ENCODE data around the gene PSMD6. TPM values are rescaled to one million over a fixed set of nuclear protein-coding genes. Genes with fewer than 3 reads are reported as not detected.

PSMD6 gene
- total RNA-seq, 2 donors from 2014 or later: 50.3 to 75.8 TPM

- no peaks in the 10 kb centered on the region for H3K4me1 ChIP-seq
- H3K36me3 ChIP-seq: no peaks in the 10 kb centered on the region
- H3K4me3 ChIP-seq: no peak overlapping the region
- no peaks in the 10 kb centered on the region for H3K27me3 ChIP-seq
- no peak overlapping the region for H3K27ac ChIP-seq
- no peak overlapping the region for H3K9ac ChIP-seq (ENCODE audit: low read depth in 2 of 2, low read length in 2 of 2)
- H3K9me3 ChIP-seq: no peaks in the 10 kb centered on the region
- DNase-seq: no peak
- no peak for TF ChIP-seq CTCF (IDR thresholded peaks at IDR 0.05)
- intact Hi-C loops (cut with DNase I): no loop called here
Measured at GRCh38 chr3:64063983-64064438, 40.7 kb upstream of the PSMD6 start.

GRCh38 chr3:64063207-64063982, 40.1 kb upstream of the PSMD6 start:
- no peak for TF ChIP-seq CTCF (IDR thresholded peaks at IDR 0.05)

GRCh38 chr3:64061628-64062027, 38.3 kb upstream of the PSMD6 start:
- Histone ChIP-seq H3K4me1 (no peaks in the 10 kb centered on the region), H3K27me3 (no peaks in the 10 kb centered on the region), H3K36me3 (no peaks in the 10 kb centered on the region), H3K9ac (ENCODE audit: low read depth in 2 of 2, low read length in 2 of 2) (no peak overlapping the region), H3K27ac (no peak overlapping the region), H3K9me3 (no peaks in the 10 kb centered on the region), H3K4me3 (no peak overlapping the region)
- no peak for TF ChIP-seq CTCF (IDR thresholded peaks at IDR 0.05)
- DNase-seq: no peak
- intact Hi-C loops (cut with DNase I): no loop called here

More at GRCh38 chr3:64063207-64063982, 40.1 kb upstream of the PSMD6 start:
- DNase-seq: no peak
- Histone ChIP-seq H3K4me1 (no peaks in the 10 kb centered on the region), H3K9ac (ENCODE audit: low read depth in 2 of 2, low read length in 2 of 2) (no peak overlapping the region), H3K4me3 (no peak overlapping the region), H3K36me3 (no peaks in the 10 kb centered on the region), H3K27ac (no peak overlapping the region), H3K27me3 (no peaks in the 10 kb centered on the region), H3K9me3 (no peaks in the 10 kb centered on the region)
- intact Hi-C loops (cut with DNase I): no loop called here

GRCh38 chr3:64059484-64060175, 36.3 kb upstream of the PSMD6 start:
- intact Hi-C loops (cut with DNase I): no loop called here
- no peak for DNase-seq
- H3K9ac ChIP-seq (ENCODE audit: low read depth in 2 of 2, low read length in 2 of 2): no peak overlapping the region
- no peak overlapping the region for H3K27ac ChIP-seq
- H3K4me3 ChIP-seq: no peak overlapping the region
- H3K4me1 ChIP-seq: no peaks in the 10 kb centered on the region
- TF ChIP-seq CTCF (IDR thresholded peaks at IDR 0.05): no peak
- no peaks in the 10 kb centered on the region for H3K36me3 ChIP-seq
- H3K9me3 ChIP-seq: no peaks in the 10 kb centered on the region
- H3K27me3 ChIP-seq: no peaks in the 10 kb centered on the region

- no peak for DNase-seq
- H3K4me1 ChIP-seq: no peaks in the 10 kb centered on the region
- H3K27ac ChIP-seq: no peak overlapping the region
- H3K27me3 ChIP-seq: no peaks in the 10 kb centered on the region
- H3K36me3 ChIP-seq: no peaks in the 10 kb centered on the region
- H3K4me3 ChIP-seq: no peak overlapping the region
- H3K9ac ChIP-seq (ENCODE audit: low read depth in 2 of 2, low read length in 2 of 2): no peak overlapping the region
- no peak for TF ChIP-seq CTCF (IDR thresholded peaks at IDR 0.05)
- intact Hi-C loops (cut with DNase I): no loop called here
- no peaks in the 10 kb centered on the region for H3K9me3 ChIP-seq
Measured at GRCh38 chr3:64058566-64058965, 35.3 kb upstream of the PSMD6 start.
